HL-60 (cell line): ENCODE data around the gene SRCIN1.
"Not testable (repeated sequence)": the region's sequence is repeated elsewhere in the genome, so short reads cannot be mapped to it uniquely, and the experiment has no call there.

ENCODE experiments used
- POLR2AphosphoS5 ChIP-seq: IDR thresholded peaks from 2 replicates; pipeline ENCODE4 v1.6.1; 2012; ENCODE audit warnings: low read depth
- TF ChIP-seq, protein P1 (sequence below): IDR thresholded peaks from one replicate; pipeline ENCODE4 v1.5.1; 2011; ENCODE audit warnings: low read length, control low read depth, inconsistent platforms; ENCODE audit not compliant: insufficient read depth

DNA sequence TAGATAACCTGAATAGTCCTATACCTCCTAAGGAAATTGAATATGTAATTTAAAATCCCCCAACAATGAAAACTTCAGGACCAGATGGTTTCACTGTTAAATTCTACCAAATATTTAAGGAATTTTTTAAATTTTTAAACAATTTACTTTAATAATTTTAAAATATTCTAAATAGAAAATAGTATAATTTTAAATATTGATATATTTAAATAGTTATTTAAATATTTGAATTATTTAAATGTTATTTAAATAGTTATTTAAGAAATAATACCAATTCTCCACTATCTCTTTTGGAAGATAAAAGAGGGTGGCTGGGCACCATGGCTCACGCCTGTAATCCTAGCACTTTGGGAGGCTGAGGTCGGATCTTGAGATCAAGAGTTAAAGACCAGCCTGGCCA, 104.0 kb downstream of the SRCIN1 start:
- TF ChIP-seq POLR2AphosphoS5, result not testable (repeated sequence)
- TF ChIP-seq, protein P1, sequence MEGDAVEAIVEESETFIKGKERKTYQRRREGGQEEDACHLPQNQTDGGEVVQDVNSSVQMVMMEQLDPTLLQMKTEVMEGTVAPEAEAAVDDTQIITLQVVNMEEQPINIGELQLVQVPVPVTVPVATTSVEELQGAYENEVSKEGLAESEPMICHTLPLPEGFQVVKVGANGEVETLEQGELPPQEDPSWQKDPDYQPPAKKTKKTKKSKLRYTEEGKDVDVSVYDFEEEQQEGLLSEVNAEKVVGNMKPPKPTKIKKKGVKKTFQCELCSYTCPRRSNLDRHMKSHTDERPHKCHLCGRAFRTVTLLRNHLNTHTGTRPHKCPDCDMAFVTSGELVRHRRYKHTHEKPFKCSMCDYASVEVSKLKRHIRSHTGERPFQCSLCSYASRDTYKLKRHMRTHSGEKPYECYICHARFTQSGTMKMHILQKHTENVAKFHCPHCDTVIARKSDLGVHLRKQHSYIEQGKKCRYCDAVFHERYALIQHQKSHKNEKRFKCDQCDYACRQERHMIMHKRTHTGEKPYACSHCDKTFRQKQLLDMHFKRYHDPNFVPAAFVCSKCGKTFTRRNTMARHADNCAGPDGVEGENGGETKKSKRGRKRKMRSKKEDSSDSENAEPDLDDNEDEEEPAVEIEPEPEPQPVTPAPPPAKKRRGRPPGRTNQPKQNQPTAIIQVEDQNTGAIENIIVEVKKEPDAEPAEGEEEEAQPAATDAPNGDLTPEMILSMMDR, result not testable (repeated sequence)
